Tibial nerve (tissue), 4 donors: ENCODE measurements around the gene SLC25A13. TPM values are rescaled to one million over a fixed set of nuclear protein-coding genes. Genes with fewer than 3 reads are reported as not detected.

Experiments
- DNase-seq, 2 donors: peaks; one replicate each; pipeline ENCODE4 v3.0.0-alpha.2; 2019; ENCODE audit warnings: low spot score in 2 of 2
- H3K27ac ChIP-seq, 4 donors: fragments of 200-600 bp; sonication (generic) in 3 of 4; one replicate each; pipeline ENCODE4 v1.5.1; 2017 to 2019; ENCODE audit warnings: mild to moderate bottlenecking in 1 of 4
- H3K27me3 ChIP-seq, 2 donors: fragments of 200-600 bp; sonication (generic) in 1 of 2; one replicate each; pipeline versions ENCODE4 v1.5.1 to v1.6.0; 2017 to 2019
- H3K36me3 ChIP-seq, 3 donors: fragments of 200-600 bp; sonication (generic); one replicate each; pipeline ENCODE4 v1.5.1; 2018 to 2019
- H3K4me1 ChIP-seq, 4 donors: fragments of 200-600 bp; sonication (generic) in 3 of 4; one replicate each; pipeline ENCODE4 v1.5.1; 2017 to 2019
- H3K4me3 ChIP-seq, 4 donors: fragments of 200-600 bp; sonication (generic) in 3 of 4; one replicate each; pipeline ENCODE4 v1.5.1; 2017 to 2019; ENCODE audit warnings: mild to moderate bottlenecking in 1 of 4, moderate library complexity in 1 of 4
- H3K9me3 ChIP-seq, 4 donors: fragments of 200-600 bp; sonication (generic) in 3 of 4; one replicate each; pipeline ENCODE4 v1.5.1; 2017 to 2019
- CTCF ChIP-seq, 5 experiments: fragments of 200-600 bp in 3 of 5; fragments of 450-650 bp in 2 of 5; sonication (generic) in 3 of 5; IDR thresholded peaks; one replicate each; pipeline ENCODE4 v1.5.1; 2016 to 2019; ENCODE audit warnings: antibody characterized with exemption in 5 of 5, mild to moderate bottlenecking in 3 of 5, moderate library complexity in 2 of 5
- EP300 ChIP-seq, 2 donors: sonication (generic); formaldehyde crosslinking; IDR thresholded peaks; one replicate each; pipeline ENCODE4 v1.6.1; 2017; ENCODE audit warnings: antibody characterized with exemption in 2 of 2, mild to moderate bottlenecking in 1 of 2
- POLR2A ChIP-seq, 2 donors: fragments of 450-650 bp; IDR thresholded peaks; one replicate each; pipeline ENCODE4 v1.6.1; 2017; ENCODE audit warnings: antibody characterized with exemption in 2 of 2, mild to moderate bottlenecking in 2 of 2, moderate library complexity in 2 of 2
- WGBS, 2 donors: methylation state at CpG; one replicate each; pipeline ENCODE4 v1.1.5; 2018; 5-methylcytosine and 5-hydroxymethylcytosine counted together
- total RNA-seq, 4 donors: library from RNA; depleted of rRNA; stranded (reverse); fragments of >200 nt; gene quantifications; one replicate each; pipeline ENCODE4 v1.1.0, GENCODE V29; 2016

Gene SLC25A13
- total RNA-seq, 4 donors from 2014 or later = 22.2 to 42.2 (median 29.6) TPM

- peaks cover 0 to 65% (median 14%) of the 10 kb centered on the region in 3 donors for H3K36me3 ChIP-seq
- TF ChIP-seq POLR2A (IDR thresholded peaks at IDR 0.05) = no peak
Observed at GRCh38 chr7:96179837-96180236, 142.1 kb downstream of the SLC25A13 start.

GRCh38 chr7:96179341-96179740, 142.6 kb downstream of the SLC25A13 start:
- no peak overlapping the region for H3K4me3 ChIP-seq
- H3K27me3 ChIP-seq = no peaks in the 10 kb centered on the region
- no peak overlapping the region for H3K27ac ChIP-seq
- TF ChIP-seq EP300 (IDR thresholded peaks at IDR 0.05) (no peak), POLR2A (IDR thresholded peaks at IDR 0.05) (no peak), CTCF (IDR thresholded peaks at IDR 0.05) (no peak)
- H3K4me1 ChIP-seq = no peaks in the 10 kb centered on the region
- peaks cover 0 to 60% (median 14%) of the 10 kb centered on the region in 3 donors for H3K36me3 ChIP-seq
- 84% methylated on average over 3 of the region's 3 CpGs for WGBS, 2 donors
- no peaks in the 10 kb centered on the region for H3K9me3 ChIP-seq
- no peak for DNase-seq

More at GRCh38 chr7:96179837-96180236, 142.1 kb downstream of the SLC25A13 start:
- Histone ChIP-seq H3K9me3 (no peaks in the 10 kb centered on the region), H3K27ac (no peak overlapping the region), H3K27me3 (no peaks in the 10 kb centered on the region), H3K4me3 (no peak overlapping the region), H3K4me1 (no peaks in the 10 kb centered on the region)
- no peak for DNase-seq

GRCh38 chr7:96178581-96178980, 143.3 kb downstream of the SLC25A13 start:
- Histone ChIP-seq H3K4me1 (no peaks in the 10 kb centered on the region), H3K36me3 (peaks cover 0 to 57% (median 13%) of the 10 kb centered on the region in 3 donors), H3K4me3 (no peak overlapping the region), H3K9me3 (no peaks in the 10 kb centered on the region), H3K27ac (no peak overlapping the region), H3K27me3 (no peaks in the 10 kb centered on the region)
- WGBS, 2 donors = 76 to 83% methylated on average over 2 of the region's 2 CpGs
- TF ChIP-seq EP300 (IDR thresholded peaks at IDR 0.05) = no peak
- TF ChIP-seq POLR2A (IDR thresholded peaks at IDR 0.05) = no peak
- TF ChIP-seq CTCF (IDR thresholded peaks at IDR 0.05) = no peak
- no peak for DNase-seq

GRCh38 chr7:96177353-96177752, 144.5 kb downstream of the SLC25A13 start:
- H3K4me1 ChIP-seq = no peaks in the 10 kb centered on the region
- no peaks in the 10 kb centered on the region for H3K27me3 ChIP-seq
- no peak for DNase-seq
- no peak overlapping the region for H3K4me3 ChIP-seq
- H3K36me3 ChIP-seq = peaks cover 0 to 57% (median 4%) of the 10 kb centered on the region in 3 donors
- TF ChIP-seq EP300 (IDR thresholded peaks at IDR 0.05) = no peak
- no peak for TF ChIP-seq CTCF (IDR thresholded peaks at IDR 0.05)
- no peak for TF ChIP-seq POLR2A (IDR thresholded peaks at IDR 0.05)
- no peaks in the 10 kb centered on the region for H3K9me3 ChIP-seq
- no peak overlapping the region for H3K27ac ChIP-seq
- 85 to 88% methylated on average over 3 of the region's 3 CpGs for WGBS, 2 donors

GRCh38 chr7:96174812-96175211, 147.1 kb downstream of the SLC25A13 start:
- no peaks in the 10 kb centered on the region for H3K4me1 ChIP-seq
- no peak for DNase-seq
- no peak overlapping the region for H3K4me3 ChIP-seq
- WGBS, 2 donors = 33 to 40% methylated on average over 4 of the region's 4 CpGs
- no peaks in the 10 kb centered on the region for H3K9me3 ChIP-seq
- TF ChIP-seq POLR2A (IDR thresholded peaks at IDR 0.05) = no peak
- no peak for TF ChIP-seq CTCF (IDR thresholded peaks at IDR 0.05)
- TF ChIP-seq EP300 (IDR thresholded peaks at IDR 0.05) = no peak
- H3K27me3 ChIP-seq = no peaks in the 10 kb centered on the region
- H3K36me3 ChIP-seq = peaks cover 0 to 72% (median 4%) of the 10 kb centered on the region in 3 donors
- no peak overlapping the region for H3K27ac ChIP-seq

- 92 to 93% methylated on average over 3 of the region's 3 CpGs for WGBS, 2 donors
- H3K4me1 ChIP-seq = peaks cover 0 to 6% (median 0%) of the 10 kb centered on the region in 4 donors
- H3K4me3 ChIP-seq = no peak overlapping the region
- no peak overlapping the region for H3K27ac ChIP-seq
- no peaks in the 10 kb centered on the region for H3K9me3 ChIP-seq
- no peak for DNase-seq
- no peaks in the 10 kb centered on the region for H3K27me3 ChIP-seq
- H3K36me3 ChIP-seq = peaks cover 0 to 81% (median 4%) of the 10 kb centered on the region in 3 donors
- TF ChIP-seq CTCF (IDR thresholded peaks at IDR 0.05) (no peak), EP300 (IDR thresholded peaks at IDR 0.05) (no peak), POLR2A (IDR thresholded peaks at IDR 0.05) (no peak)
Observed at GRCh38 chr7:96173781-96174180, 148.1 kb downstream of the SLC25A13 start.
